HG03196 (cell line): Measurements from ENCODE around the gene DFFB.

ENCODE experiments used
- ATAC-seq: cut with Tn5 transposase; IDR thresholded peaks from one replicate; pipeline ENCODE4 v1.9.1; 2021; ENCODE audit not compliant: unreplicated experiment

The DFFB gene

GRCh38 chr1:3831689-3832088, 25.6 kb upstream of the DFFB start:
- no peak for ATAC-seq

- no peak for ATAC-seq
Measured at GRCh38 chr1:3834701-3835100, 22.6 kb upstream of the DFFB start.

GRCh38 chr1:3836421-3836820, 20.9 kb upstream of the DFFB start:
- ATAC-seq, result no peak

- no peak for ATAC-seq
Measured at GRCh38 chr1:3837200-3837599, 20.1 kb upstream of the DFFB start.

- no peak for ATAC-seq
Measured at GRCh38 chr1:3837685-3838084, 19.6 kb upstream of the DFFB start.

GRCh38 chr1:3838788-3839187, 18.5 kb upstream of the DFFB start:
- ATAC-seq, result no peak

- no peak for ATAC-seq
Measured at GRCh38 chr1:3841491-3841890, 15.8 kb upstream of the DFFB start.

GRCh38 chr1:3842912-3843311, 14.4 kb upstream of the DFFB start:
- ATAC-seq, result no peak

GRCh38 chr1:3846541-3846940, 10.7 kb upstream of the DFFB start:
- no peak for ATAC-seq

GRCh38 chr1:3847081-3847480, 10.2 kb upstream of the DFFB start:
- no peak for ATAC-seq

- ATAC-seq, result no peak
Measured at GRCh38 chr1:3850857-3851256, 6.4 kb upstream of the DFFB start.

GRCh38 chr1:3851292-3851691, 6.0 kb upstream of the DFFB start:
- ATAC-seq, result no peak

GRCh38 chr1:3852091-3852490, 5.2 kb upstream of the DFFB start:
- ATAC-seq, result no peak

GRCh38 chr1:3852711-3853485, 4.4 kb upstream of the DFFB start:
- no peak for ATAC-seq

GRCh38 chr1:3857791-3858129, 484 bp downstream of the DFFB start:
- no peak for ATAC-seq

GRCh38 chr1:3858231-3858981, 1.1 kb downstream of the DFFB start:
- ATAC-seq, result no peak

GRCh38 chr1:3863231-3863935, 6.1 kb downstream of the DFFB start:
- no peak for ATAC-seq

GRCh38 chr1:3864884-3865283, 7.6 kb downstream of the DFFB start:
- no peak for ATAC-seq

- no peak for ATAC-seq
Measured at GRCh38 chr1:3865606-3866160, 8.4 kb downstream of the DFFB start.

- ATAC-seq, result no peak
Measured at GRCh38 chr1:3868464-3869006, 11.3 kb downstream of the DFFB start.

- ATAC-seq, result no peak
Measured at GRCh38 chr1:3869751-3870301, 12.6 kb downstream of the DFFB start.
